Measurements from ENCODE around the gene PHLDB1.

Gene PHLDB1

DNA sequence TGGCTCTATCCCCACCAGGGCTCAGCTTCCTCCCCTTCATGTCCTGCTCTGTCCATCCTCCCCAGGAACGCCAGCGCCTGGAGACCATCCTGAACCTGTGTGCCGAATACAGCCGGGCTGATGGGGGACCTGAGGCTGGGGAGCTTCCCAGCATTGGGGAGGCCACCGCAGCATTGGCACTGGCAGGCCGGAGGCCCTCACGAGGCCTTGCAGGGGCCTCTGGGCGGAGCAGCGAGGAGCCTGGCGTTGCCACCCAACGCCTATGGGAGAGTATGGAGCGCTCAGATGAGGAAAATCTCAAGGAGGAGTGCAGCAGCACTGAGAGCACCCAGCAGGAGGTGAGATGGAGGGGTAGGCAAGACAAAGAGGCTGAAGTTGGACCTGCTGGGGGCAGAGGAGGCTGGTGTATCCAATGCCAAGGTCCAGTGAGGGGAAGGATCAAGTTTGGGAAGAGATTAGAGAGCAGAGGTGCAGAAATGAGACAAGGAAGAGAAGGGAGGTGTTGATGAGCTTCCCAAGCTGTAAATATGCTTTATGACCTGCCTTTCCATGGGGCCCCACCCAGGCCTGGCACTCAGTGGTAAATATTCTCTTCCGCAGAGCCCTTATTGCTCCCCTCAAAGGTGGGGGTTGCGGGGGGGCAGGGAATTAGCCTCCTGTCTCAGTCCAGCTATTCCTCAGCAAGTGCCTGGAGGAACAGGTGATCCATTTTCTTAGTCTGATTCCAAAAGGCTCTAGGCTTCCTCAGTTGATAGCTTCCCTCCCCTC, 23.9 kb downstream of the PHLDB1 start:
- H3K4me3 ChIP-seq (ENCODE audit: low read depth, low read length) = no peak overlapping the region
- TF ChIP-seq, protein P1, sequence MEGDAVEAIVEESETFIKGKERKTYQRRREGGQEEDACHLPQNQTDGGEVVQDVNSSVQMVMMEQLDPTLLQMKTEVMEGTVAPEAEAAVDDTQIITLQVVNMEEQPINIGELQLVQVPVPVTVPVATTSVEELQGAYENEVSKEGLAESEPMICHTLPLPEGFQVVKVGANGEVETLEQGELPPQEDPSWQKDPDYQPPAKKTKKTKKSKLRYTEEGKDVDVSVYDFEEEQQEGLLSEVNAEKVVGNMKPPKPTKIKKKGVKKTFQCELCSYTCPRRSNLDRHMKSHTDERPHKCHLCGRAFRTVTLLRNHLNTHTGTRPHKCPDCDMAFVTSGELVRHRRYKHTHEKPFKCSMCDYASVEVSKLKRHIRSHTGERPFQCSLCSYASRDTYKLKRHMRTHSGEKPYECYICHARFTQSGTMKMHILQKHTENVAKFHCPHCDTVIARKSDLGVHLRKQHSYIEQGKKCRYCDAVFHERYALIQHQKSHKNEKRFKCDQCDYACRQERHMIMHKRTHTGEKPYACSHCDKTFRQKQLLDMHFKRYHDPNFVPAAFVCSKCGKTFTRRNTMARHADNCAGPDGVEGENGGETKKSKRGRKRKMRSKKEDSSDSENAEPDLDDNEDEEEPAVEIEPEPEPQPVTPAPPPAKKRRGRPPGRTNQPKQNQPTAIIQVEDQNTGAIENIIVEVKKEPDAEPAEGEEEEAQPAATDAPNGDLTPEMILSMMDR (IDR thresholded peaks at IDR 0.05; ENCODE audit: low read depth, low read length) = no peak

DNA sequence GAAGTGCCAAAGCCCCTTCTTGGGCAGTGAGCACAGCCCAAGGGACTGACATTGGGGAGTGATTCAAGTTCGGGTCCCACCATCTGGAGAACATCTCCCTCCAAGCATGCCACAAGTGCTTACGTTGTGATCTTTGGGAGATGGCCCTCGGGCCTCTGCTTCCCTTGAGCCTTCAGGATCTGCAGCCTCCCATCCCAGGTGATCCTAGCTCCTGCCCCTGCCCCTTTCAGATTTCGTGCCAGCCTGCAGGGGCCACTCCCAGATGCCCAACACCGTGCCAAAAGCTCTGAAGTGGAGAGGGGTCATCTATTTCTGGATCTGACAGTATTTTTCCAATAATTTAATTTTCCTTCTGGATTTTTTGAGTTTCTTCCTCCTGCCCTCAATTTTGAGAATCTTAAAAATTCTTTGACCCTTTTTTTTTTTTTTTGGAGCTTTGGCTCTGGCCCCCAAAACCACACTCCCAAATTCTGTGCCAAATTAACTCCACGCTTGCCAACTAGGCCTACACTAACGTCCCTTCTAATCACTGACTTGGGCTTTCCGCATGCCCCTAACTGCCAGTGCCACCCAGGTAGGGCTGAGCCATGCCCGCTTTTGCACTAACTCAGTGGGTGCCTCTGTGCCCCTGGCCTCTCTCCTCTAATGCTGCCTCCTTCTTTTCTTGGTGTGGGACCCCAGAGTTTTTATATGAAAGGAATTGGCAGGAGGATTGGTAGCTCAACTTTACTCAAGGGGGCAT, 25.3 kb downstream of the PHLDB1 start:
- H3K4me3 ChIP-seq (ENCODE audit: low read depth, low read length) = no peak overlapping the region
- TF ChIP-seq, protein P1 (IDR thresholded peaks at IDR 0.05; ENCODE audit: low read depth, low read length) = no peak

DNA sequence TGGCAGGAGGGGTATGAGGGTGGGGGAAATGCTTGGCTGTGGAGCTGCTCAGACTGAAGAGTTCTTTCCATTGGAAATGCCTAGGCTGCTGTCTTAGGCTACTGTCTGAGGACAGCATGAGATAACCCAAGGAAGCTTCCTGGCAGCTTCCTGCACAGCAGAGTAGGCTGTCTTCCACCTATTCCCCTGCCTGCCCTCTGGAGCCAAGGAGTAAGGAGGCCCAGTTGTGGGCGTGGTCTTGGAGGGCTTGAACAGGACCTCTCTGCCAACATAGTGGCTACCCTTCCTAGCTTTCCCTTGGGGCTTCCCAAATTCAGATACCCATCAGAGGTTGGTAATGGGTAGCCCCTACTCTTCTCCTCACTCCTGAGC, 25.9 kb downstream of the PHLDB1 start:
- TF ChIP-seq, protein P1 (IDR thresholded peaks at IDR 0.05; ENCODE audit: low read depth, low read length) = no peak
- no peak overlapping the region for H3K4me3 ChIP-seq (ENCODE audit: low read depth, low read length)

DNA sequence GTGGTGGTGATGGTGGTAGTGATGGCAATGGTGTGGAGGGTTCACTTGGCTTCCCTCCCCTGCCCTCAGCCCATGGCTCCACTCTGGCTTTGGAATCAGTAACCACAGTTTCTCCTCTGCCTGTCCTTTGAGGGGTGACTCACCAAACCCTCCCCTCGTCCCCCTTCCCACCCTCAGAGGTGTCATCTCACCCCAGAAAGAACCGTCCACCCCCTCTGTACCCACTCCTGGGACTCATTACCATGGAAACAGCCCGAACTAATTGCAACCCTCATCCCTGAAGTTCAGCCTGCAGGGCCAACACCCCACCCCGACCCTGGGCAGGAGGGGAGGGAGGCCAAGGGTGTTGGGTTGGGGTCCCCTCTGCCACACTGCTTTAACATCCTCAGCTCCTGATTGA, 26.6 kb downstream of the PHLDB1 start:
- TF ChIP-seq, protein P1 (IDR thresholded peaks at IDR 0.05; ENCODE audit: low read depth, low read length) = no peak
- H3K4me3 ChIP-seq (ENCODE audit: low read depth, low read length) = no peak overlapping the region

DNA sequence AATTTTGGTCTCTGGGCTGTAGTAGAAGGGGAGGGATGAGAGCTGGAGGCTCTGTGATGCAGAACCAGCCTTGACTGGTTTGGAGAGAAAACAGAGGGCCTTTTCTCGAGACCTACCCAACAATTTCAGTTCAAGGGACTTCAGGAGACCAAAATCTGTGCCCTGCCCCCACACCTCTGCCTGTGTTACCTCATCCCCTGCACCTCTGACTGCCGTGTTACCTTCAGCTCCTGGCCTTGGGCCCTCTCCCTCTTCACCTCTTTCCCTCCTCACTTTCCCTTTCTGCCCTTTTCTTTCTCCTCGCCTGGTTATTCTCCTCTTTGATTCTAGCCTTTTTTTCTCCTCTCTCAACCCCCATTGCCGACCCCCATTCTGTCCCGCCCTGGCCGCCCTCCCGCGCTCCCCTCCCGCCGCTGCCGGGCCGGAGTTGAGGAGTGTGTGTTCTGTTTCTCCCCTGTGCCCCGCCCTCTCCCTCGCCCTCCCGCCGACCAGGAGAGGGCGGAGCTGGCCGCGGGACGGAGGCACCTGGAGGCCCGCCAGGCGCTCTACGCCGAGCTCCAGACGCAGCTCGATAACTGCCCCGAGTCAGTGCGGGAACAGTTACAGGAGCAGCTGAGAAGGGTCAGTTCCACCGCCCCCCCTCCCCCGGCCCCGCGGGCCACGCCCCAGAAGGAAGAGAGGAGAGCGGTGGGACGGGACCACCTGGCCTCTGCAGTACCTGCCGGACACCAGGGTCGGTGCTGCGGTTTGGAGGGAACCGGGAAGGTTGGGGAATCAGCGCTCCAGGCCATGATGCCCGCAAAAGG, 27.2 kb downstream of the PHLDB1 start:
- TF ChIP-seq, protein P1 (IDR thresholded peaks at IDR 0.05; ENCODE audit: low read depth, low read length) = no peak
- H3K4me3 ChIP-seq (ENCODE audit: low read depth, low read length) = no peak overlapping the region

DNA sequence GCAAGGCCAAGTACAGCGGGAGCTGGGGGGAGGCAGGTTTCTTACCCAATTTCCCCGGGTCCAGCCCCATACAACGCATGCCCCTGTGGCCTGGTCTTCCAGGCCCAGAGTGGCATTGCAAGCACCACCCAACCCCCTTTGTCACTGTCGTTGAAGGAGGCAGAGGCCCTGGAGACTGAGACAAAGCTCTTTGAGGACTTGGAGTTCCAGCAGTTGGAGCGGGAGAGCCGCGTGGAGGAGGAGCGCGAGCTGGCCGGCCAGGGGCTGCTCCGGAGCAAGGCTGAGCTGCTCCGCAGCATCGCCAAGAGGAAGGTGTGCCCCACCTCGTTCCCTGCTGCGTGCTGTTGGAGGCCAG, 27.8 kb downstream of the PHLDB1 start:
- TF ChIP-seq, protein P1 (IDR thresholded peaks at IDR 0.05; ENCODE audit: low read depth, low read length) = no peak
- H3K4me3 ChIP-seq (ENCODE audit: low read depth, low read length) = no peak overlapping the region
